ENCODE measurements around the gene CPB1.

DNA sequence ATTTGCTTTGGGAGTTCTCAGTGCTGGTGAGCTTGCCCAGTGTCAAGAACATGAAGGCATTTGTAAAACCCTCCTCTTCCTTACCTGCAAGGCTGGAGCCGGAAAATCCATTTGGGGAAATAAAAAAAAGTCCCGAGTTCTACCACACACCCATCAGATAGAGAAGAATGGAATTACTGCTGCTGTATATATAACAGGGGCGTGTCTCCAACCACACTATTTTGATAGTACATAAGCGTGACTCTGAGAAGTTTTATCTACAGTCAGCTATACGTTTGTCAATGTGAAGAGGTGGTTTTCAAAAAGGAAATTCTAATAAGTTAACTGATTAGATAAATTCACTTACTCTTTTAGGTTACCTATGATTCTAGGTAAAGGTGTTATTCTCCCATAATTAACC lies 36.2 kb downstream of the CPB1 start:
- TF ChIP-seq, protein P1, sequence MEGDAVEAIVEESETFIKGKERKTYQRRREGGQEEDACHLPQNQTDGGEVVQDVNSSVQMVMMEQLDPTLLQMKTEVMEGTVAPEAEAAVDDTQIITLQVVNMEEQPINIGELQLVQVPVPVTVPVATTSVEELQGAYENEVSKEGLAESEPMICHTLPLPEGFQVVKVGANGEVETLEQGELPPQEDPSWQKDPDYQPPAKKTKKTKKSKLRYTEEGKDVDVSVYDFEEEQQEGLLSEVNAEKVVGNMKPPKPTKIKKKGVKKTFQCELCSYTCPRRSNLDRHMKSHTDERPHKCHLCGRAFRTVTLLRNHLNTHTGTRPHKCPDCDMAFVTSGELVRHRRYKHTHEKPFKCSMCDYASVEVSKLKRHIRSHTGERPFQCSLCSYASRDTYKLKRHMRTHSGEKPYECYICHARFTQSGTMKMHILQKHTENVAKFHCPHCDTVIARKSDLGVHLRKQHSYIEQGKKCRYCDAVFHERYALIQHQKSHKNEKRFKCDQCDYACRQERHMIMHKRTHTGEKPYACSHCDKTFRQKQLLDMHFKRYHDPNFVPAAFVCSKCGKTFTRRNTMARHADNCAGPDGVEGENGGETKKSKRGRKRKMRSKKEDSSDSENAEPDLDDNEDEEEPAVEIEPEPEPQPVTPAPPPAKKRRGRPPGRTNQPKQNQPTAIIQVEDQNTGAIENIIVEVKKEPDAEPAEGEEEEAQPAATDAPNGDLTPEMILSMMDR (IDR thresholded peaks at IDR 0.05; ENCODE audit: low read depth, low read length): no peak
- TF ChIP-seq POLR2A (IDR thresholded peaks at IDR 0.05; ENCODE audit: extremely low read depth, insufficient read length) (no peak), MYC (IDR thresholded peaks at IDR 0.05; ENCODE audit: low read depth, low read length) (no peak)
- TF ChIP-seq, protein P2, sequence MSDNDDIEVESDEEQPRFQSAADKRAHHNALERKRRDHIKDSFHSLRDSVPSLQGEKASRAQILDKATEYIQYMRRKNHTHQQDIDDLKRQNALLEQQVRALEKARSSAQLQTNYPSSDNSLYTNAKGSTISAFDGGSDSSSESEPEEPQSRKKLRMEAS (IDR thresholded peaks at IDR 0.05; ENCODE audit: low read depth, low read length): no peak
